Stimulated activated naive CD8-positive, alpha-beta T cell treated with anti-CD3 and anti-CD28 coated beads, Interleukin-15, Interleukin-2, amounts not matched to agents 100 ng/mL and 50 ng/mL, for 24 hours (primary cell): ENCODE results near the gene PSMC4.
A peak's percentile ranks its signal among the peaks of the same experiment; 100 is the strongest.

Experiments used
- H3K27ac Mint-ChIP-seq: one replicate; pipeline ENCODE4 v1.8.0; 2021; ENCODE audit warnings: mild to moderate bottlenecking, mixed read lengths
- H3K27me3 Mint-ChIP-seq: one replicate; pipeline ENCODE4 v1.8.0; 2021; ENCODE audit warnings: mixed read lengths
- H3K36me3 Mint-ChIP-seq: one replicate; pipeline ENCODE4 v1.8.0; 2021; ENCODE audit warnings: low read depth, mixed read lengths
- H3K4me1 Mint-ChIP-seq: one replicate; pipeline ENCODE4 v1.8.0; 2021; ENCODE audit warnings: low read depth, mixed read lengths
- H3K4me3 Mint-ChIP-seq: one replicate; pipeline ENCODE4 v1.8.0; 2021; ENCODE audit warnings: mild to moderate bottlenecking, mixed read lengths
- H3K9me3 Mint-ChIP-seq: one replicate; pipeline ENCODE4 v1.8.0; 2021; ENCODE audit warnings: mixed read lengths

PSMC4 gene

DNA sequence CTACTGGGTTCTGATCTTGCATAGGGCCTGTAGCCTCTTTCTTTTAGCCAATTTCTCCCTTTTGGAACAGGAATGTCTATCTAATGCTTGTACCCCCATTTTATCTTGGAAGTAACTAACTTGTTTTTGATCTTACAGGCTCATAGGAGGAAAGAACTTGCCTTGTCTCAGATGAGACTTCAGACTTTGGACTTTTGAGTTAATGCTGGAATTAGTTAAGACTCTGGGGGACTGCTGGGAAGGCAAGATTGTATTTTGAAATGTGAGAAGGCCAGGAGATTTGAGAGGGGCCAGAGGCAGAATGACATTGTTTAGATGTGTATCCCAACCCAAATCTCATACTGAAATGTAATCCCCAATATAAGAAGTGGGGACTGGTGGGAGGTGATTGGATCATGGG is 23.4 kb downstream of the PSMC4 start:
- peaks cover 33% of the 10 kb centered on the region for H3K36me3 Mint-ChIP-seq
- H3K4me1 Mint-ChIP-seq: peaks cover 71% of the 10 kb centered on the region
- H3K4me3 Mint-ChIP-seq: no peak overlapping the region
- peaks cover 20% of the 10 kb centered on the region for H3K9me3 Mint-ChIP-seq
- H3K27me3 Mint-ChIP-seq: no peaks in the 10 kb centered on the region
- H3K27ac Mint-ChIP-seq: no peak overlapping the region

DNA sequence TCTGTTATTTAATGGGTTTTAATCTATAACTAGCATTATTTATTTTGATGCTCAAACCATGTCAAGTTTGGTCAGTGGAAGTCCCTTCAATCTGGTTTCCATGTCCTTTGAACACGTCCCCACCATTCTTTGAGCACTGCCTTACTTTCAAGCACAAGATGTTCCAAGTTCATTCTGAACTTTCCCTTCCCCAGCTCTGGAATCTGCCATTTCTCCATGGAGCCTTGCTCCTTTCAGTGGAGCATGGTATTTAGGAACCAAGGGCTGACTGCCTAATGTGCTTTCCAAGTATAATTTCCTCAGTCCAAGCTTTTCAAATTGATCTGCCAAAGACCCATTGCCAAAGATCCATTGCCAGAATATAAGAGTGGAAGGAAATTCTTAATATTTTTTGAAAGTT is 24.8 kb downstream of the PSMC4 start:
- H3K4me1 Mint-ChIP-seq: peaks cover 63% of the 10 kb centered on the region
- peaks cover 38% of the 10 kb centered on the region for H3K36me3 Mint-ChIP-seq
- H3K4me3 Mint-ChIP-seq: peak overlapping the region; percentile 97
- H3K27ac Mint-ChIP-seq: no peak overlapping the region
- H3K9me3 Mint-ChIP-seq: peaks cover 20% of the 10 kb centered on the region
- H3K27me3 Mint-ChIP-seq: no peaks in the 10 kb centered on the region

DNA sequence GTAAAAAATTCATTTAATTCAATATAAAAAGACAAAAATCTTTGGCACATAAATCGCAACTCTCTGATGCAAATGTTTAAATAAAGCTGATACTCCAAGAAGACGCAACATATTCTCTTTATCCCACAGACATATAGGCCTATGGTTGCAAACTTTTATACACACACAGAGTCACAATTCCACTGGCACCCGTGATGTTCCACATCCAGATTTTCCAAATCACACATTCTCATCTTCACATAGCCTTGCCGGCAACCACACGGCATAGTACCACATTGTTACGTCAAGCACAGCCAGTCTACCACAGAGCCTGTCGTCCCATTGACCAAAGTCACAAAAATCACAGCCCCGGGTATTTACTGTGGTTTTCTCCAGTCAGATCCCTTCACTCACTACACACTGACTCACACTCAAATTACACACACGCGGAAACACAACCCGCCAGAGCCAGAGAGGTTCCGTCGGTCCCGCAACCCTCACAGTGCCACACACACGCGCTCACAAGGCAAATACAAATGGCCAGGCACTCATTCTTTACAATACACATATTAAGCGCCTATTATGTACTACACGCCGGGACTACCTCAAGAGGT is 25.3 kb downstream of the PSMC4 start:
- Mint-ChIP-seq H3K4me3 (peak overlapping the region; percentile 97), H3K27me3 (no peaks in the 10 kb centered on the region), H3K9me3 (peaks cover 20% of the 10 kb centered on the region), H3K27ac (peak overlapping the region; percentile 96), H3K36me3 (peaks cover 38% of the 10 kb centered on the region), H3K4me1 (peaks cover 58% of the 10 kb centered on the region)

- Mint-ChIP-seq H3K9me3 (peaks cover 20% of the 10 kb centered on the region), H3K36me3 (peaks cover 38% of the 10 kb centered on the region), H3K27me3 (no peaks in the 10 kb centered on the region), H3K27ac (peak within 1 kb of the TSS; percentile 96), H3K4me1 (peaks cover 52% of the 10 kb centered on the region), H3K4me3 (peak within 1 kb of the TSS; percentile 97)
Observed at GRCh38 chr19:39996811-39997637, 26.1 kb downstream of the PSMC4 start, which contains the start of gene ZNF546. Gene ZNF546 (plus strand): TSS chr19:39997060. CDS start chr19:39998327, 1,267 bp downstream.

DNA sequence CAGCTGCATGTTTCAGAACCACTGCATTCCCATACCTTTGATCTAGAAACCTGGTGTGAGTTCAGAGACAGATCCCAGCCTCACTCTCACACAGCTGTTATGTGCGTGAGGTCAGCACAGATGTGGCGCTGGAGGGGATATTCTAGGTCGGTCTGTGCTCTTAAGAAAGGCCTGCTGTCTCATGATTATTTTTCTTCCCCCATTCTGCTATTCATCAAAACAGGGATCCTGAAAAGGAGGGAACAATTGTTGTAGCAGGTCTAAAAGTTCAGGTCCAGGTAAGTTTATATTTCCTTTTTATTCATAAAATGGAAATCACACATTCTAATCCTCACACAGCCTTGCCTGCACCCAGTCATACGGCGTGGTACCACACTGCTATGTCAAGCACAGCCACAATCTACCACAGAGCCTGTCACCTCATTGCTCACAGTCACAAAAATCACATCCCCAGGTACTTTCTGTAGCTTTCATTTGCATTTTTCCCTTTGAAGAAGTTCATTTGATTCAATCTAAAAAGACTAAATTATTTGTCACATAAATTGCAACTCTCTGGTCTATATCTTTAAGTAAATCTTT is 26.8 kb downstream of the PSMC4 start:
- Mint-ChIP-seq H3K9me3 (peaks cover 19% of the 10 kb centered on the region), H3K27ac (peak overlapping the region; percentile 96), H3K27me3 (no peaks in the 10 kb centered on the region), H3K36me3 (peaks cover 38% of the 10 kb centered on the region), H3K4me3 (peak overlapping the region; percentile 97), H3K4me1 (peaks cover 47% of the 10 kb centered on the region)

- peaks cover 40% of the 10 kb centered on the region for H3K4me1 Mint-ChIP-seq
- peaks cover 12% of the 10 kb centered on the region for H3K9me3 Mint-ChIP-seq
- peak overlapping the region; percentile 96 for H3K27ac Mint-ChIP-seq
- no peaks in the 10 kb centered on the region for H3K27me3 Mint-ChIP-seq
- H3K36me3 Mint-ChIP-seq: peaks cover 31% of the 10 kb centered on the region
- H3K4me3 Mint-ChIP-seq: no peak overlapping the region
Observed at GRCh38 chr19:39998501-39998900, 27.5 kb downstream of the PSMC4 start.

DNA sequence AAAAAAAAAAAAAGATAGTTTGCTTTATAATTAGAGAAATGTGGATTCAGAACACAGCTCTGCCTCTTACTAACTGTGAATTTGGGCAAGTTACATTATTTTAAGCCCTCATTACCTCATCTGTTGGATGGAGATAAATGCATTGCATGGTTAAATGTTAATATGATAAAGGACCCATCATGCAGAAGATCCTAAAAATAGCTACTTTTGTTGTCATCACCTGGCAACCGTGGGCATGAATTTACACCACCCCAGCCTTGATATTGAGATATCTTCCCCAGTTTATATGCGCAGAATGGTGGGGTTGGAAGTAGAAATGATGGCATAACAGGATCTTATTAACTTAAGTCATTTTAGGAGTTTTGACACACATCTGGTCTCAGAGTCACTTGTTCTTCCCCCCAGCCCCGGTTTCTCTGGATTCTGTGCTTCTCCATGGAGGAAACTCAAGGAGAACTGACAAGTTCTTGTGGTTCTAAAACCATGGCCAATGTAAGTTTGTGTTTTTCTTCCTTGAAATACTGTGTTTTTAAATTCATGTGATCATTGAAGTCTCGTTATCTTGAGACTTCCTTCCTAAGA is 34.8 kb downstream of the PSMC4 start:
- H3K27me3 Mint-ChIP-seq: no peaks in the 10 kb centered on the region
- H3K9me3 Mint-ChIP-seq: peaks cover 15% of the 10 kb centered on the region
- peaks cover 6% of the 10 kb centered on the region for H3K4me1 Mint-ChIP-seq
- no peak overlapping the region for H3K4me3 Mint-ChIP-seq
- H3K36me3 Mint-ChIP-seq: peaks cover 44% of the 10 kb centered on the region
- no peak overlapping the region for H3K27ac Mint-ChIP-seq

DNA sequence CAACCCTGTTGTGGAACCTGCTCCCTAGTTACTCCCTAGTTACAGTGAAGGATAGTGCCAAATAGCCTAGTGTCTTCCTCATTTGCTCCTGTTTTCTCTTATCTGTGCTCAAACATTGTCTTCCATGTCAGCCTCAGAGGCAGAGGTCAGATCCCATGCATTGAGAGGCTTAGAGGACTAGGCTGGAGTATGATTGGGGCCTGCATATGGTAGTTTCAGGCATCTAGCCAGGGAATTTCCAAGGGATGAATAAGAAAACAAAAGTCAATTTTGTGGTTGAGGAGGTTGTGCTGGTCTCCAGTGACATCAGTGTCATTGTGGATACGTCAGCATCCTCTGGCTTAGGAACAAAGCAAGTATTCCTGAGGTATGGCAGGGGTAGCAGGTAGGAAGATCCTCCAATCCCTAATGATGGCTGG is 35.3 kb downstream of the PSMC4 start:
- Mint-ChIP-seq H3K27ac (no peak overlapping the region), H3K4me1 (peaks cover 6% of the 10 kb centered on the region), H3K27me3 (no peaks in the 10 kb centered on the region), H3K9me3 (peaks cover 15% of the 10 kb centered on the region), H3K36me3 (peaks cover 49% of the 10 kb centered on the region), H3K4me3 (no peak overlapping the region)

DNA sequence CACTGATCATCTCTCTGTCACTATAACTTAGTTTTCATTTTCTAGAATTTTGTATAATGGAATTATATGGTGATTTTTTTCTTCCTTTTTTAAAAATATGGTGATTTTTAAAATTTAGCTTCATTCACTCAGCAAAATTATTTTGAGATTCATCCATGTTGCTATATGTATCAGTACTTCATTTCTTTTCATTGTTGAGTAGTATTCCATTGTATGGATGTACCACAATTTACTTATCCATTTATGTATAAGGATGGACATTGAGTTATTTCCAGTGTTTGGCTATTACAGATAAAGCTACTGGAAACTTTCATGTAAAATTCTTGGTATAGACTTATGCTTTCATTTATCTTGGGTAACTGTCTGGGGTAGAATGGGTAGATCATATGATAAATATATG is 38.7 kb downstream of the PSMC4 start:
- Mint-ChIP-seq H3K36me3 (peaks cover 82% of the 10 kb centered on the region), H3K4me1 (peaks cover 6% of the 10 kb centered on the region), H3K27me3 (no peaks in the 10 kb centered on the region), H3K4me3 (no peak overlapping the region), H3K27ac (no peak overlapping the region), H3K9me3 (peaks cover 40% of the 10 kb centered on the region)

DNA sequence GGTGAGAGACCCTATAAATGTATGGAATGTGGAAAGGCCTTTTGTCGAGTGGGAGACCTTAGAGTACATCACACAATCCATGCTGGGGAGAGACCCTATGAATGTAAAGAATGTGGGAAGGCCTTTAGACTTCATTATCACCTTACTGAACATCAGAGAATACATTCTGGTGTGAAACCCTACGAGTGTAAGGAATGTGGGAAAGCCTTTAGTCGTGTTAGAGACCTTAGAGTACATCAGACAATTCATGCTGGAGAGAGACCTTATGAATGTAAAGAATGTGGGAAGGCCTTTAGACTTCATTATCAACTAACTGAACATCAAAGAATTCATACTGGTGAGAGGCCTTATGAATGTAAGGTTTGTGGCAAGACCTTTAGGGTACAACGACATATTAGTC is 43.0 kb downstream of the PSMC4 start:
- Mint-ChIP-seq H3K4me3 (no peak overlapping the region), H3K4me1 (no peaks in the 10 kb centered on the region), H3K36me3 (peaks cover 75% of the 10 kb centered on the region), H3K27ac (no peak overlapping the region), H3K9me3 (peaks cover 62% of the 10 kb centered on the region), H3K27me3 (no peaks in the 10 kb centered on the region)

GRCh38 chr19:40023969-40024368 is 53.0 kb downstream of the PSMC4 start:
- no peak overlapping the region for H3K27ac Mint-ChIP-seq
- peaks cover 29% of the 10 kb centered on the region for H3K36me3 Mint-ChIP-seq
- H3K4me1 Mint-ChIP-seq: no peaks in the 10 kb centered on the region
- peaks cover 74% of the 10 kb centered on the region for H3K9me3 Mint-ChIP-seq
- no peak overlapping the region for H3K4me3 Mint-ChIP-seq
- no peaks in the 10 kb centered on the region for H3K27me3 Mint-ChIP-seq

DNA sequence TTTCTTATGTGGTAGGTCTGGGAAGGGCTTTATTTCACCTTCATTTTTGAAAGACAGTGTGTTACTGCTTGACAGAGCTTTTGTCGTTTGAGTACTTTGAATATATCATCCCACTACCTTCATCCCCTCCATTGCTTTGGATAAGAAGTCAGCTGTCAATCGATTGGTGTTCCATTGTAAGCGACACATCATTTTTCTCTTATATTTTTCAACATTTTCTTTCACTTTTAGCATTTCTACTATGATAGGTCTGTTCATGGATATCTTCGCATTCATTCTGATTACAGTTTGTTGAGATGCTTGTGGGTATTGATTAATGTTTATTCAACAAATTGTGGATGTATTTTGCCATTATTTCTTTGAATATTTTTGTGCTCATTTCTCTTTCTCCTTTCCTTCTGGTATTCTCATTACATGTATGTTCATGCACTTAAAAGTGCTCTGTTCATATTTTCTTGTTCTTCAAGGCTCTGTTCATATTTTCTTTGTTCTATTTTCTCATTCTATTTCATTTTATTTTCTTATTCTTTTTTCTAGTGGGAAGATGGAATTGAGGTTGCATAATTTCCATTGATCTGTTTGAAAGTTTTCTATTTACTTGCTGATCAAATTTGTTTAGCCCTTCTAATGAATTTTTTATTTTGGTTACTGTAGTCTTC is 55.1 kb downstream of the PSMC4 start:
- Mint-ChIP-seq H3K4me1 (no peaks in the 10 kb centered on the region), H3K27ac (no peak overlapping the region), H3K27me3 (no peaks in the 10 kb centered on the region), H3K9me3 (peaks cover 68% of the 10 kb centered on the region), H3K4me3 (no peak overlapping the region), H3K36me3 (peaks cover 35% of the 10 kb centered on the region)

GRCh38 chr19:40026597-40026970 is 55.6 kb downstream of the PSMC4 start:
- no peak overlapping the region for H3K27ac Mint-ChIP-seq
- no peaks in the 10 kb centered on the region for H3K27me3 Mint-ChIP-seq
- H3K4me1 Mint-ChIP-seq: no peaks in the 10 kb centered on the region
- no peak overlapping the region for H3K4me3 Mint-ChIP-seq
- peaks cover 64% of the 10 kb centered on the region for H3K9me3 Mint-ChIP-seq
- H3K36me3 Mint-ChIP-seq: peaks cover 37% of the 10 kb centered on the region
